Left ventricle myocardium inferior (tissue), 1 donor: ENCODE measurements around the gene SURF2. TPM values are rescaled to one million over a fixed set of nuclear protein-coding genes. Genes with fewer than 3 reads are reported as not detected.

Experiments
- DNase-seq: peaks from one replicate; pipeline ENCODE4 v3.0.0-alpha.2; 2020
- H3K27ac ChIP-seq: fragments of 200-600 bp; replicated peaks from 2 replicates; pipeline ENCODE4 v1.8.0; 2021
- H3K27me3 ChIP-seq: fragments of 200-600 bp; 2 replicates; pipeline ENCODE4 v1.8.0; 2021; ENCODE audit warnings: low read depth
- H3K36me3 ChIP-seq: fragments of 200-600 bp; 2 replicates; pipeline ENCODE4 v1.8.0; 2021
- H3K4me1 ChIP-seq: fragments of 200-600 bp; 2 replicates; pipeline ENCODE4 v1.8.0; 2021
- H3K4me3 ChIP-seq: fragments of 200-600 bp; 2 replicates; pipeline ENCODE4 v1.8.0; 2021; ENCODE audit warnings: mild to moderate bottlenecking, moderate library complexity
- H3K9me3 ChIP-seq: fragments of 200-600 bp; replicated peaks from 2 replicates; pipeline ENCODE4 v1.8.0; 2021
- intact Hi-C: fragments of 100-400 bp; cut with micrococcal nuclease; formaldehyde crosslinking; loops from one replicate; pipeline ENCODE4 v1.11.0; 2022
- total RNA-seq: library from RNA; stranded (reverse); fragmentation: NEBNext Ultra II Directional; extraction: Animal tissue kit (Norgen Biotek cat#: 25700); gene quantifications from one replicate; pipeline ENCODE4 v1.2.1, GENCODE V29; 2021
- TF ChIP-seq, protein P1 (sequence below): fragments of 200-600 bp; IDR thresholded peaks from 2 replicates; pipeline ENCODE4 v1.8.0; 2021; ENCODE audit warnings: antibody characterized with exemption, mild to moderate bottlenecking, borderline replicate concordance
- donor health status: DM: no; HTN: yes; CAD: no; lungs with severe emphysema.

The SURF2 gene
- total RNA-seq, 1 donor from 2014 or later, result 17.4 TPM

DNA sequence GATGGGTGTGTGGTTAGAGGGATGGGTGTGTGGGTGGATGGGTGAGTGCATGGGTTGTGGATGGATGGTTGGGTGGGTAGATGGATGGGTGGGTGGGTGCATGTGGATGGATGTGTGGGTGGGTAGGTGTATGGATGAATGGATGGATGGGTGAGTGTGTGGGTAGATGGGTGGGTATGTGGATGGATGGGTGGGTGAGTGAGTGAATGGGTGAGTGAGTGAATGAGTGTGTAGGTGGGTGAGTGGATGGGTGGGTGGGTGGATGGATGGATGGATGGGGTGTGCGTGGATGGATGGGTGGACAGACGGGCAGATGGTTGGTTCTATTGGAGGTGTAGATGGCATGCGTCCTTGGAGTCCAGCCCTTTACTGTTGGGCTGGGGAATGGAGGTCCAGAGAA, 37.0 kb downstream of the SURF2 start:
- Histone ChIP-seq H3K36me3 (no peaks in the 10 kb centered on the region), H3K4me3 (no peak overlapping the region), H3K9me3 (no peaks in the 10 kb centered on the region), H3K4me1 (no peaks in the 10 kb centered on the region), H3K27me3 (peaks cover 55% of the 10 kb centered on the region), H3K27ac (no peak overlapping the region)
- intact Hi-C loops, result no loop called here
- DNase-seq, result no peak
- TF ChIP-seq, protein P1, sequence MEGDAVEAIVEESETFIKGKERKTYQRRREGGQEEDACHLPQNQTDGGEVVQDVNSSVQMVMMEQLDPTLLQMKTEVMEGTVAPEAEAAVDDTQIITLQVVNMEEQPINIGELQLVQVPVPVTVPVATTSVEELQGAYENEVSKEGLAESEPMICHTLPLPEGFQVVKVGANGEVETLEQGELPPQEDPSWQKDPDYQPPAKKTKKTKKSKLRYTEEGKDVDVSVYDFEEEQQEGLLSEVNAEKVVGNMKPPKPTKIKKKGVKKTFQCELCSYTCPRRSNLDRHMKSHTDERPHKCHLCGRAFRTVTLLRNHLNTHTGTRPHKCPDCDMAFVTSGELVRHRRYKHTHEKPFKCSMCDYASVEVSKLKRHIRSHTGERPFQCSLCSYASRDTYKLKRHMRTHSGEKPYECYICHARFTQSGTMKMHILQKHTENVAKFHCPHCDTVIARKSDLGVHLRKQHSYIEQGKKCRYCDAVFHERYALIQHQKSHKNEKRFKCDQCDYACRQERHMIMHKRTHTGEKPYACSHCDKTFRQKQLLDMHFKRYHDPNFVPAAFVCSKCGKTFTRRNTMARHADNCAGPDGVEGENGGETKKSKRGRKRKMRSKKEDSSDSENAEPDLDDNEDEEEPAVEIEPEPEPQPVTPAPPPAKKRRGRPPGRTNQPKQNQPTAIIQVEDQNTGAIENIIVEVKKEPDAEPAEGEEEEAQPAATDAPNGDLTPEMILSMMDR, result no peak

DNA sequence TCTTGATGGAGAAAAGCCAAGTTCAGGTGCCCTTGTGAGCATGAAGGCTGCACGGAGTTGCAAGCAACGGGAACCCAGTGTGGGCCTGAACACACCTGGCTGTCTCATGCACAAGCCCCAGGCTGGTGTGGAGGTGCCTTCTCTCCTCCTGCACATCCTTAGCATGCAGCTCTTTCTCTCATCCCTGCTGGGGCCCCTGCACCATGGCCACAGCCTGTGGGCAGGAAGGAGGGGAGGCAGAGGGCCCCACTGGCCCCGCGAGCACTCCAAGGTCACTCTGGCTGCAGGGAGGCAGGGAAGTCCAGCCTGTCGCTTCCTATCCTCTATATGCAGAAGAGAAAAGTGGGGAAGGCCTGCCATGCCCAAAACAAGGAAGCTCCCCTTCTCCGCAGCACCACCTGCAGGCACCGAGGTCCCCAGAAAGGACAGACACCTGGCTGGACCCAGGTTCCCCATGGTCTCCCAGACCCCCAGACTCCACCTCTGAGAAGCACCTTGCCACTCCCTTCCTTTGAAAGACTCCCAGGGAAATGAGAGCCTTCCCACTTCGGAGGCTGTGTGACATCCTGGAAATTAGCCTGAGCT, 38.4 kb downstream of the SURF2 start:
- Histone ChIP-seq H3K27ac (no peak overlapping the region), H3K4me1 (no peaks in the 10 kb centered on the region), H3K27me3 (peaks cover 49% of the 10 kb centered on the region), H3K36me3 (no peaks in the 10 kb centered on the region), H3K4me3 (no peak overlapping the region), H3K9me3 (no peaks in the 10 kb centered on the region)
- DNase-seq, result no peak
- TF ChIP-seq, protein P1, result no peak
- intact Hi-C loops, result no loop called here

DNA sequence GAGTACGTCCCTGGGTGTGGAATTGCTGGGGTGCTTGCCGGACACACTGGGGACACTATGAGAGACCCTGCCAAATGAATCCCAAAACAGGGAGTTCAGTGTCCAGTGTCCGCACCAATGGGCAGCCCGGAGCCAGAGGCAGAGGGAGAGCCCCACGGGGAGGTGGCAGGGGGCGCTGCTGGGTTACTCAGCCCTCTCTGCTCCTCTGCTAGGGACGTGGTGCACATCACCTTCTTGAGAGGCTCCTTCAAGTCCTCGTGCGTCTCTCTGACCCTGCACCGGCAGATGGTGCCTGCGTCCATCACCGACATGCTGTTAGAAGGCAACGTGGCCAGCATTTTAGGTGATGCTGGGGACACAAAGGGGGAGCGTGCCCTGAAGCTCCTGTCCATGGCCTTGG, 40.6 kb downstream of the SURF2 start:
- H3K4me3 ChIP-seq, result no peak overlapping the region
- DNase-seq, result no peak
- H3K36me3 ChIP-seq, result peaks cover 4% of the 10 kb centered on the region
- H3K4me1 ChIP-seq, result no peaks in the 10 kb centered on the region
- TF ChIP-seq, protein P1, result no peak
- no peaks in the 10 kb centered on the region for H3K9me3 ChIP-seq
- H3K27ac ChIP-seq, result no peak overlapping the region
- H3K27me3 ChIP-seq, result peaks cover 37% of the 10 kb centered on the region
- intact Hi-C loops, result no loop called here

DNA sequence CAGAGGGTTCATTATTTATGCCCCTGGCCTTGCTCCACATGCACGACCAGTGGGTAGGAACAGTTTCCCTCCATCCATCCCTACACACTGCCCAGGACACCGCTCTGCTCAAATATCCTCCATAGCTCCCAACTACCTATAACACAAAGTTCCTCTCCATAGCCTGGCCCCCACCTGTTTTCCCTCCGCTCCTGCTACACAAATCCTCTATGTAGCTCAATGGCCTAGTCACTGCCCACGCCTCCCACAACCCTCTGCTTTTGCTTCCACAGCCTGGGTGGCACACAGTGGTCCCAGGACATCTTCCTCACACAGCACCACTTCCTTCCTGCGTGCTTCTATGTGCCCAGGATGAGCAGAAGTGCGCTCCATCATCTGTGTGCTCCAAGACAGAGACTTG, 41.0 kb downstream of the SURF2 start:
- H3K27ac ChIP-seq, result no peak overlapping the region
- no peak overlapping the region for H3K4me3 ChIP-seq
- H3K9me3 ChIP-seq, result no peaks in the 10 kb centered on the region
- H3K27me3 ChIP-seq, result peaks cover 34% of the 10 kb centered on the region
- intact Hi-C loops, result no loop called here
- H3K4me1 ChIP-seq, result no peaks in the 10 kb centered on the region
- TF ChIP-seq, protein P1, result no peak
- DNase-seq, result no peak
- peaks cover 4% of the 10 kb centered on the region for H3K36me3 ChIP-seq

DNA sequence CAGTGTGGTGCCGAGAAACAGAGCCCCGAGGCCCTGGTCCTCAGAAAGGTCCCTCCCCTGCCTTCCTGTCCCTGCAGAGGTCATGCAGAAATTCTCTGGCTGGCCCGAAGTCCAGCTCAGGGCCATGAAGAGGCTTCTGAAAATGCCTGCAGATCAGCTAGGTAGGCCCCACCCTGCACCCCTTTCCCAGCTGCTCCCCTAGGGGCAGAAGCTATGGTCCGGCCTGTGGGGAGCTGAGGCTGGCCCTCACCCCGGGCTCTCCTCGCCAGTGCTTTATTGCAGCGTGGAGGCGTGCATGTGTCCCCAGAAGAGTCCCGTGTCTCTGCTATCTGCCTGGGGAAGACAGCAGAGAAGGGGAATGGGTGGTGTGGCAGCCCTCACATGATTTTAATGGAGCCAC, 41.5 kb downstream of the SURF2 start:
- H3K27me3 ChIP-seq, result peaks cover 33% of the 10 kb centered on the region
- TF ChIP-seq, protein P1, result no peak
- intact Hi-C loops, result no loop called here
- H3K36me3 ChIP-seq, result peaks cover 4% of the 10 kb centered on the region
- H3K9me3 ChIP-seq, result no peaks in the 10 kb centered on the region
- no peak for DNase-seq
- H3K4me3 ChIP-seq, result no peak overlapping the region
- H3K4me1 ChIP-seq, result no peaks in the 10 kb centered on the region
- no peak overlapping the region for H3K27ac ChIP-seq
